ENCODE results near the gene TBC1D20. TPM values are rescaled to one million over a fixed set of nuclear protein-coding genes. Genes with fewer than 3 reads are reported as not detected.

Gene TBC1D20
- total RNA-seq, 4 donors from 2014 or later, result 34.9 to 47.7 (median 41.7) TPM

DNA sequence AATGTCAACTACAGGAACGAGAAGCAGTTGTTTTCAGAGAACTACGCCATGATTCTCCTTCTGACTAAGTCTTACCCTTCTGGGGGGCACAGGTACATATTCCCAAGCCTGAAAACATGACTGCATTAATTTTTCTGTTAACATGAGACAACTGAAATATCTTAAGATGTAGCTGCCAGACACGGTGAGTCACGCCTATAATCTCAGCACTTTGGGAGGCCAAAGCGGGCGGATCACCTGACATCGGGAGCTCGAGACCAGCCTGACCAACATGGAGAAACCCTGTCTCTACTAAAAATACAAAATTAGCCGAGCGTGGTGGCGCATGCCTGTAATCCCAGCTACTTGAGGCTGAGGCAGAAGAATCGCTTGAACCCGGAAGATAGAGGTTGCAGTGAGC lies 21.7 kb downstream of the TBC1D20 start:
- Histone ChIP-seq H3K9me3 (no peaks in the 10 kb centered on the region), H3K4me3 (no peak overlapping the region), H3K36me3 (peaks cover 81 to 96% (median 94%) of the 10 kb centered on the region in 4 donors), H3K27me3 (no peaks in the 10 kb centered on the region), H3K4me1 (peaks cover 11 to 28% (median 17%) of the 10 kb centered on the region in 4 donors), H3K27ac (replicated peaks in 1 of 4) (no peak overlapping the region)
- TF ChIP-seq POLR2AphosphoS5 (IDR thresholded peaks at IDR 0.05) (no peak), EP300 (IDR thresholded peaks at IDR 0.05) (no peak), POLR2A (IDR thresholded peaks at IDR 0.05; ENCODE audit: low read depth) (no peak)
- TF ChIP-seq, protein P1, sequence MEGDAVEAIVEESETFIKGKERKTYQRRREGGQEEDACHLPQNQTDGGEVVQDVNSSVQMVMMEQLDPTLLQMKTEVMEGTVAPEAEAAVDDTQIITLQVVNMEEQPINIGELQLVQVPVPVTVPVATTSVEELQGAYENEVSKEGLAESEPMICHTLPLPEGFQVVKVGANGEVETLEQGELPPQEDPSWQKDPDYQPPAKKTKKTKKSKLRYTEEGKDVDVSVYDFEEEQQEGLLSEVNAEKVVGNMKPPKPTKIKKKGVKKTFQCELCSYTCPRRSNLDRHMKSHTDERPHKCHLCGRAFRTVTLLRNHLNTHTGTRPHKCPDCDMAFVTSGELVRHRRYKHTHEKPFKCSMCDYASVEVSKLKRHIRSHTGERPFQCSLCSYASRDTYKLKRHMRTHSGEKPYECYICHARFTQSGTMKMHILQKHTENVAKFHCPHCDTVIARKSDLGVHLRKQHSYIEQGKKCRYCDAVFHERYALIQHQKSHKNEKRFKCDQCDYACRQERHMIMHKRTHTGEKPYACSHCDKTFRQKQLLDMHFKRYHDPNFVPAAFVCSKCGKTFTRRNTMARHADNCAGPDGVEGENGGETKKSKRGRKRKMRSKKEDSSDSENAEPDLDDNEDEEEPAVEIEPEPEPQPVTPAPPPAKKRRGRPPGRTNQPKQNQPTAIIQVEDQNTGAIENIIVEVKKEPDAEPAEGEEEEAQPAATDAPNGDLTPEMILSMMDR (IDR thresholded peaks at IDR 0.05), result no peak
- 92% methylated on average over 13 of the region's 13 CpGs for WGBS
- DNase-seq (ENCODE audit: extremely low spot score), result no peak
- intact Hi-C loops (cut with DNase I), result no loop called here

DNA sequence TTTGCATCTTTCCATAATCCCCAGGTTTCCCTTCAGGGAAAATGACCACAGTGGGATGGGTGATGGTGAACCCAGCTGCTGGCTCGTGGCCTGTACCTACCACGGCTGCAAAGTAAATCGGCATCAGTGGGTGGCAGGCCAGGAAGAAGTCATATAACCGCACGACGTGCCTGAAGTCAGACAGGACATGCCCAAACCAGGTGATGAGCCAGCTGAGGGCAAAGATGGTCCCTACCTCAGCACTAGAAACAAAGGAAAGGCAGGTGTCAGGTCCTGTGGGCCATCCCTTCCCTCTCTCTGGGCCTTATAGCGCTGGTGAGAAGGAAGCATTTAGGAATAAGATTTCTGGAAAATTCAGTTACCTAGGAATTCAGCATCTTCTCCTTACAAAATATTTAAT lies 22.2 kb downstream of the TBC1D20 start:
- no peak overlapping the region for H3K27ac ChIP-seq (replicated peaks in 1 of 4)
- TF ChIP-seq EP300 (IDR thresholded peaks at IDR 0.05), result no peak
- no peak for TF ChIP-seq POLR2AphosphoS5 (IDR thresholded peaks at IDR 0.05)
- TF ChIP-seq, protein P1 (IDR thresholded peaks at IDR 0.05), result no peak
- no peak for TF ChIP-seq POLR2A (IDR thresholded peaks at IDR 0.05; ENCODE audit: low read depth)
- no peaks in the 10 kb centered on the region for H3K27me3 ChIP-seq
- H3K9me3 ChIP-seq, result no peaks in the 10 kb centered on the region
- intact Hi-C loops (cut with DNase I), result no loop called here
- 91% methylated on average over 7 of the region's 7 CpGs for WGBS
- DNase-seq (ENCODE audit: extremely low spot score), result no peak
- no peak overlapping the region for H3K4me3 ChIP-seq
- H3K4me1 ChIP-seq, result peaks cover 6 to 24% (median 12%) of the 10 kb centered on the region in 4 donors
- H3K36me3 ChIP-seq, result peaks cover 86 to 99% (median 97%) of the 10 kb centered on the region in 4 donors

DNA sequence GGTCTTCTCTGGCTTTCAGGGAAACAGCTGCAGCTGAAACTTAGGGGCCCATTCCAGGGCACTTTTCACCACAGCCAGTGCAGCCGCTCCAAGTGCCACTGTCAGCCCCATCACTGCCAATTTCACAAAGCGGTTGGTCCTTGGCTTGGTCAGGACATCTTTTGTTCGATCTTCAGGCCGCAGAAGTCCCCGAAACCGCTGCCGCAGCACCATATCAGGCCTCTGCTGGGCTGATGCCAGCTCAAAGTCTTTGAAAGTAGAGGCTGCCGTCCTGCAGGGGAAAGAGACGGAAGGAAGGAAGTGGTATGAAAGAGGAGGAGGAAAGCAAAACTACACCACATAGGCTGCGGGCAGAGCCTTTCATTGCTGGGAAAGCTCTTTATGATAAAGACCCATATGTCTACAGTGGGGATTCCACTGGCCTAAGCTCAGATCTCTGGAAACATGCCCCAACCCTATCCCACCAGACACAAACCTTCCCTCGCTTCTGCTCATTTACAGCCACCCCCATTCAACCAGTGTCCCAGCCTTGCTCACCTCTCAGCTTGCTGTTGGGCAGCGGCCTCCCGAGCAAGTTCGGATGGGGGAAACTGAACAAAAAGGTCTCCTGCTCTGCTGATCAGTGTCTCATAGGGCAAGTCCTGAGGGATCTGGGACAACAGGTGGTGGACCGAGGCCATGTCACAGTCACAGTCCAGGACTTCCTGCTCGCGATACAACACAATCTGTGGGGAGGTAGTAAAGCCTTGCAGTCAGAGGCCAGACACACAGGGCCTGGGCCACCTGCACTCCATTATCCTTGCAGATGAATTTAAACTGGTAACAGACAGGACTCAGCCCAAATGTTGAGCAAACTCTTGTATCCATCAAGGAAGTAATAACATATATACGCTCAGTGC lies 23.5 kb downstream of the TBC1D20 start:
- WGBS, result 73% methylated on average over 15 of the region's 18 CpGs
- H3K9me3 ChIP-seq, result no peaks in the 10 kb centered on the region
- no peak for TF ChIP-seq EP300 (IDR thresholded peaks at IDR 0.05)
- TF ChIP-seq, protein P1 (IDR thresholded peaks at IDR 0.05), result no peak
- TF ChIP-seq POLR2AphosphoS5 (IDR thresholded peaks at IDR 0.05), result no peak
- no peak for TF ChIP-seq POLR2A (IDR thresholded peaks at IDR 0.05; ENCODE audit: low read depth)
- H3K27me3 ChIP-seq, result no peaks in the 10 kb centered on the region
- H3K4me3 ChIP-seq, result no peak overlapping the region
- intact Hi-C loops (cut with DNase I), result no loop called here
- no peak overlapping the region for H3K27ac ChIP-seq (replicated peaks in 1 of 4)
- no peak for DNase-seq (ENCODE audit: extremely low spot score)
- H3K36me3 ChIP-seq, result peaks cover 80 to 95% (median 94%) of the 10 kb centered on the region in 4 donors
- peaks cover 0 to 12% (median 2%) of the 10 kb centered on the region in 4 donors for H3K4me1 ChIP-seq

DNA sequence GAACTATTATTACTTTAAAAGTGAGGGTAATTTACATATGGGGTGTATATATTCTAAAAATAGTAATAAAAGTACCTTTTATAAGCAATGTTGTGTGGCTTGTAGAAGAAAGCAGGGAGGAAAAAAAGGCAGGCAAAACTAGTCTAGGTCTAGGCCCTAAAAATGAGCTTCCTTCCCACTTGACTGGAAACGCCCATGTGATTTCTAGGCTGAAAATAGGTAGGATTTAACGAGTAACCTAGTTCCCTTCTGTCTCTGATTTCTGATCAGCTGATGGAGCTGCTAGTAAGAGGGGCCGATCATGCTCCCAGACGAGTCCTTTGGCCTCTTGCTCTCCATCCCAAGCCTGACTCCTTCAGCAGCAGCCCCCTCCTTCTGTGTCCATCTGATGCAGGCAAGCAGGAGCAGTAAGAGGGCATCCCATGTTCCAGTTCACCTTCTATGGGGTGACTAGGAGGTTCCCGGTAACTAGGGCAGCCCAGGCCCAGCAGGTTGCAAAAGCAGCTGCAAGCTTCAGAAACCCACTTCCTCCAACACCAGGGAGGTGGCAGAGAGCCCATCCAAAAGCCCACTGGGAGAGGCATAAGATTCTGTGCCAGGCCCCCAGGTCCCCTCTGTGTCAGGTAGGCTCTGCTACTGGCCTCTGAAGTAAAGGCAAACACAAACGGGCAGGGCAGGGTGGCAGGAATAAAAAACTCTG lies 24.4 kb downstream of the TBC1D20 start:
- Histone ChIP-seq H3K36me3 (peaks cover 71 to 93% (median 90%) of the 10 kb centered on the region in 4 donors), H3K27ac (replicated peaks in 1 of 4) (no peak overlapping the region), H3K4me1 (peaks cover 0 to 12% (median 2%) of the 10 kb centered on the region in 4 donors), H3K27me3 (no peaks in the 10 kb centered on the region), H3K4me3 (no peak overlapping the region), H3K9me3 (no peaks in the 10 kb centered on the region)
- no peak for DNase-seq (ENCODE audit: extremely low spot score)
- intact Hi-C loops (cut with DNase I), result no loop called here
- no peak for TF ChIP-seq EP300 (IDR thresholded peaks at IDR 0.05)
- no peak for TF ChIP-seq POLR2AphosphoS5 (IDR thresholded peaks at IDR 0.05)
- no peak for TF ChIP-seq POLR2A (IDR thresholded peaks at IDR 0.05; ENCODE audit: low read depth)
- TF ChIP-seq, protein P1 (IDR thresholded peaks at IDR 0.05), result no peak
- 66% methylated on average over 6 of the region's 6 CpGs for WGBS
